ENCODE data around the gene PALMD. TPM values are rescaled to one million over a fixed set of nuclear protein-coding genes. Genes with fewer than 3 reads are reported as not detected.

PALMD gene
- polyA plus RNA-seq, 3 donors, result not detected

DNA sequence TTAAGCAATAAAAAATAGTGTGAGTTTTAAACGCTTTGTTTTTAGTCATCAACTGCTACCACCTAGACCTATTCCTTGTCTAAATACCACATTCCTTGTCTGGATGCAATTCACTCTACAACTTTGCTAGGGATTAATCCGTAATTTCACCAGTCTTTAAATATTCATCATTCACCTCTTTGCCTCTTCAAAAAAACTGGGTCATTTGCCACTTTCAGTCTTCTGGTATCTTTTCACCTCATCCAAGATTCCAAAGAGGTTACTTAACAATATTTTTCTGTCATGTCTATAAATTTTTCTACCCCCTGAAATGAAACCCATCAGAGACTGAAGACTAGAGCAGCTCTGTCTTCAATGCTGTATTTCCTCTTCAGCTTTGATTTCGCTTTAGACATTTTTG is 9.5 kb downstream of the PALMD start:
- Mint-ChIP-seq H3K36me3 (no peaks in the 10 kb centered on the region), H3K27ac (no peak overlapping the region), H3K4me3 (no peak overlapping the region), H3K4me1 (no peaks in the 10 kb centered on the region), H3K9me3 (peaks cover 0 to 3% (median 0%) of the 10 kb centered on the region in 7 donors), H3K27me3 (ENCODE audit: low read depth in 3 of 3) (peaks cover 0 to 6% (median 4%) of the 10 kb centered on the region in 3 donors)
- intact Hi-C loops (cut with micrococcal nuclease), result no loop called here
- WGBS (ENCODE audit: insufficient coverage), result 90% methylated on average over 2 of the region's 3 CpGs
- Histone ChIP-seq H3K4me3 (replicated peaks in 1 of 3; ENCODE audit: low read depth in 2 of 3, low read length in 3 of 3) (no peak overlapping the region), H2AFZ (ENCODE audit: insufficient read depth, low read depth, low read length, poor library complexity, severe bottlenecking) (no peak overlapping the region), H3K4me2 (replicated peaks; ENCODE audit: extremely low read depth, low read length, poor library complexity, severe bottlenecking) (no peak overlapping the region), H4K20me1 (ENCODE audit: insufficient read depth, low read length) (no peaks in the 10 kb centered on the region), H3K4me1 (ENCODE audit: control insufficient read depth in 1 of 2, insufficient read depth in 2 of 2, low read length in 2 of 2) (no peaks in the 10 kb centered on the region), H3K9ac (ENCODE audit: insufficient read depth, low read length, poor library complexity, severe bottlenecking) (no peak overlapping the region), H3K36me3 (replicated peaks in 1 of 2; ENCODE audit: control insufficient read depth in 1 of 2, insufficient read depth in 2 of 2, low read length in 2 of 2) (no peaks in the 10 kb centered on the region), H3K79me2 (ENCODE audit: insufficient read depth, low read length) (no peaks in the 10 kb centered on the region), H3K9me3 (replicated peaks in 1 of 2; ENCODE audit: control insufficient read depth in 1 of 2, insufficient read depth in 1 of 2, low read length in 2 of 2) (no peaks in the 10 kb centered on the region), H3K27me3 (ENCODE audit: control insufficient read depth in 2 of 2, insufficient read depth in 2 of 2, low read length in 2 of 2) (peaks cover 0 to 2% of the 10 kb centered on the region in 2 donors), H3K27ac (ENCODE audit: low read depth in 1 of 2, low read length in 2 of 2) (no peak overlapping the region)
- TF ChIP-seq, protein P1, sequence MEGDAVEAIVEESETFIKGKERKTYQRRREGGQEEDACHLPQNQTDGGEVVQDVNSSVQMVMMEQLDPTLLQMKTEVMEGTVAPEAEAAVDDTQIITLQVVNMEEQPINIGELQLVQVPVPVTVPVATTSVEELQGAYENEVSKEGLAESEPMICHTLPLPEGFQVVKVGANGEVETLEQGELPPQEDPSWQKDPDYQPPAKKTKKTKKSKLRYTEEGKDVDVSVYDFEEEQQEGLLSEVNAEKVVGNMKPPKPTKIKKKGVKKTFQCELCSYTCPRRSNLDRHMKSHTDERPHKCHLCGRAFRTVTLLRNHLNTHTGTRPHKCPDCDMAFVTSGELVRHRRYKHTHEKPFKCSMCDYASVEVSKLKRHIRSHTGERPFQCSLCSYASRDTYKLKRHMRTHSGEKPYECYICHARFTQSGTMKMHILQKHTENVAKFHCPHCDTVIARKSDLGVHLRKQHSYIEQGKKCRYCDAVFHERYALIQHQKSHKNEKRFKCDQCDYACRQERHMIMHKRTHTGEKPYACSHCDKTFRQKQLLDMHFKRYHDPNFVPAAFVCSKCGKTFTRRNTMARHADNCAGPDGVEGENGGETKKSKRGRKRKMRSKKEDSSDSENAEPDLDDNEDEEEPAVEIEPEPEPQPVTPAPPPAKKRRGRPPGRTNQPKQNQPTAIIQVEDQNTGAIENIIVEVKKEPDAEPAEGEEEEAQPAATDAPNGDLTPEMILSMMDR (IDR thresholded peaks at IDR 0.05), result no peak
- DNase-seq, result no peak

DNA sequence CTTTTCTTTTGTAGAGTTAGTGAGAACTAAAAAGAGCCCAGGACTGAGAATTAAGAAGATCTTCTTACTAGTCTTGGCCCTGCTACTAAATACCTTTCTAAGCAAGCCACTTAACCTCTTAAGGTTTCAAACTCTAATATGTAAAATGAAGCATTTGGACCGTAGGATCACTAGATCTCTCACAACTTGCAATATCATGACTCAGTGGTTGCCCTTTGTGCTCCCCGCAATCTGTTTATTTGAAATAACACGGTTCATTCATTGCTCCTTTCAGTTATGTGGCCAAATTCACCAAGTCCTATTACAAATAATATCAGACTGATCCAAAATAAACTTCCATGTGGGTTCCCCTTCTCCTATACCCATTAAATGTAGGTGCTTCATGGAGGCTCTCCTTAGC is 10.8 kb downstream of the PALMD start:
- Histone ChIP-seq H3K9ac (ENCODE audit: insufficient read depth, low read length, poor library complexity, severe bottlenecking) (no peak overlapping the region), H3K4me3 (replicated peaks in 1 of 3; ENCODE audit: low read depth in 2 of 3, low read length in 3 of 3) (no peak overlapping the region), H3K4me1 (ENCODE audit: control insufficient read depth in 1 of 2, insufficient read depth in 2 of 2, low read length in 2 of 2) (no peaks in the 10 kb centered on the region), H3K9me3 (replicated peaks in 1 of 2; ENCODE audit: control insufficient read depth in 1 of 2, insufficient read depth in 1 of 2, low read length in 2 of 2) (no peaks in the 10 kb centered on the region), H3K27ac (ENCODE audit: low read depth in 1 of 2, low read length in 2 of 2) (no peak overlapping the region), H4K20me1 (ENCODE audit: insufficient read depth, low read length) (no peaks in the 10 kb centered on the region), H2AFZ (ENCODE audit: insufficient read depth, low read depth, low read length, poor library complexity, severe bottlenecking) (no peak overlapping the region), H3K27me3 (ENCODE audit: control insufficient read depth in 2 of 2, insufficient read depth in 2 of 2, low read length in 2 of 2) (peaks cover 0 to 2% of the 10 kb centered on the region in 2 donors), H3K4me2 (replicated peaks; ENCODE audit: extremely low read depth, low read length, poor library complexity, severe bottlenecking) (no peak overlapping the region), H3K79me2 (ENCODE audit: insufficient read depth, low read length) (no peaks in the 10 kb centered on the region), H3K36me3 (replicated peaks in 1 of 2; ENCODE audit: control insufficient read depth in 1 of 2, insufficient read depth in 2 of 2, low read length in 2 of 2) (no peaks in the 10 kb centered on the region)
- no peak for DNase-seq
- H3K9me3 Mint-ChIP-seq, result peaks cover 0 to 3% (median 0%) of the 10 kb centered on the region in 7 donors
- TF ChIP-seq, protein P1 (IDR thresholded peaks at IDR 0.05), result no peak
- intact Hi-C loops (cut with micrococcal nuclease), result no loop called here
- no peaks in the 10 kb centered on the region for H3K36me3 Mint-ChIP-seq
- no peak overlapping the region for H3K4me3 Mint-ChIP-seq
- WGBS (ENCODE audit: insufficient coverage), result 89% methylated on average over 3 of the region's 3 CpGs
- H3K27ac Mint-ChIP-seq, result no peak overlapping the region
- H3K4me1 Mint-ChIP-seq, result peaks cover under 1% of the 10 kb centered on the region
- peaks cover 0 to 6% (median 4%) of the 10 kb centered on the region in 3 donors for H3K27me3 Mint-ChIP-seq (ENCODE audit: low read depth in 3 of 3)
